ENCODE results near the gene LCMT1. TPM values are rescaled to one million over a fixed set of nuclear protein-coding genes. Genes with fewer than 3 reads are reported as not detected.
"Not testable (repeated sequence)": the region's sequence is repeated elsewhere in the genome, so short reads cannot be mapped to it uniquely, and the experiment has no call there.

Gene LCMT1
- total and polyA plus RNA-seq, 2 of the 4 experiments (the other 2 are of a cell fraction): 33.1 to 60.4 TPM

- TF ChIP-seq CEBPB (IDR thresholded peaks at IDR 0.05; ENCODE audit: low read depth, low read length) (peak; percentile 65), BHLHE40 (IDR thresholded peaks at IDR 0.05; ENCODE audit: low read depth, low read length) (no peak), FOS (IDR thresholded peaks at IDR 0.05; ENCODE audit: low read depth, low read length) (no peak)
- Histone ChIP-seq H3K4ac (ENCODE audit: low read depth, low read length) (no peak overlapping the region), H3K14ac (replicated peaks; ENCODE audit: low read depth, low read length) (no peak overlapping the region), H3K9me1 (ENCODE audit: insufficient read depth, low read length) (peaks cover 3% of the 10 kb centered on the region; the same call in 1 of the 2 replicates), H3K4me2 (ENCODE audit: low read depth, low read length) (no peak overlapping the region), H3K27me3 (ENCODE audit: control insufficient read depth, insufficient read depth, low read length) (no peaks in the 10 kb centered on the region), H3K9ac (ENCODE audit: low read depth, low read length) (no peak overlapping the region), H4K5ac (ENCODE audit: low read depth, low read length) (no peak overlapping the region), H2AK9ac (replicated peaks; ENCODE audit: low read depth, low read length, poor library complexity) (no peak overlapping the region), H3K4me1 (ENCODE audit: control insufficient read depth, insufficient read depth, low read length) (no peaks in the 10 kb centered on the region; the same call in 1 of the 2 replicates), H3K36me3 (ENCODE audit: control insufficient read depth, insufficient read depth, low read length) (peaks cover 17% of the 10 kb centered on the region), H2AK5ac (ENCODE audit: low read depth, low read length) (no peak overlapping the region), H3K23ac (ENCODE audit: low read depth, low read length) (no peak overlapping the region), H2BK15ac (ENCODE audit: low read depth, low read length) (no peak overlapping the region), H3K4me3 (ENCODE audit: insufficient read depth, low read depth, low read length) (no peak overlapping the region), H4K20me1 (ENCODE audit: insufficient read depth, low read length) (no peaks in the 10 kb centered on the region), H3K79me1 (ENCODE audit: low read depth in 1 of 2, low read length in 2 of 2) (no peaks in the 10 kb centered on the region), H4K8ac (ENCODE audit: low read depth in 2 of 2, low read length in 2 of 2) (no peak overlapping the region), H3K18ac (ENCODE audit: low read depth, low read length) (no peak overlapping the region), H2BK5ac (ENCODE audit: low read depth, low read length, poor library complexity, severe bottlenecking) (no peak overlapping the region), H3K56ac (ENCODE audit: extremely low read depth, insufficient read depth, low read length) (no peak overlapping the region), H2AFZ (replicated peaks; ENCODE audit: low read length, poor library complexity) (no peak overlapping the region), H3K27ac (ENCODE audit: insufficient read depth, low read length) (no peak overlapping the region), H2BK120ac (ENCODE audit: low read depth, low read length) (no peak overlapping the region), H4K91ac (ENCODE audit: insufficient read depth, low read depth, low read length) (no peak overlapping the region), H3K9me3 (ENCODE audit: control insufficient read depth, insufficient read depth, low read length) (no peaks in the 10 kb centered on the region), H2BK20ac (ENCODE audit: low read depth, low read length) (no peak overlapping the region)
- ATAC-seq (ENCODE audit: low read depth) (0 out of 2 replicates have a peak, but pooled peaks have one; percentile 27), DNase-seq (no peak)
- ChIA-PET POLR2A (ENCODE audit: unreplicated experiment) (no interaction called here), CTCF (interaction anchor here (0.6 kb wide), 1 partner anchor 1676 kb away, joined by 4 read pairs; no protein-coding TSS in a partner anchor)
- 77% methylated on average over 8 of the region's 20 CpGs; no CpG with 5 or more reads in 1 of the 2 experiments for WGBS, 2 experiments (ENCODE audit: extremely low coverage in 2 of 2, insufficient read length in 1 of 2)
- intact Hi-C loops (cut with micrococcal nuclease): no loop called here
- no TSS peak for BruUV-seq (replicated peaks)
- dilution Hi-C loops (cut with HindIII; ENCODE audit: low sequenced_read_pairs, unreplicated experiment): no loop called here
- in situ Hi-C loops (cut with MboI; ENCODE audit: low sequenced_read_pairs): no loop called here
Observed at GRCh38 chr16:25177831-25178688, 66.5 kb downstream of the LCMT1 start.

GRCh38 chr16:25181236-25181635 is 69.7 kb downstream of the LCMT1 start:
- intact Hi-C loops (cut with micrococcal nuclease); H2BK120ac ChIP-seq (ENCODE audit: low read depth, low read length); H3K23ac ChIP-seq (ENCODE audit: low read depth, low read length); H3K4me2 ChIP-seq (ENCODE audit: low read depth, low read length); H2AK9ac ChIP-seq (replicated peaks; ENCODE audit: low read depth, low read length, poor library complexity); POLR2A ChIA-PET (ENCODE audit: unreplicated experiment); H4K91ac ChIP-seq (ENCODE audit: insufficient read depth, low read depth, low read length); H3K9ac ChIP-seq (ENCODE audit: low read depth, low read length); H3K27ac ChIP-seq (ENCODE audit: insufficient read depth, low read length); H4K20me1 ChIP-seq (ENCODE audit: insufficient read depth, low read length); H3K36me3 ChIP-seq (ENCODE audit: control insufficient read depth, insufficient read depth, low read length); H2BK20ac ChIP-seq (ENCODE audit: low read depth, low read length); H3K9me3 ChIP-seq (ENCODE audit: control insufficient read depth, insufficient read depth, low read length); H2BK15ac ChIP-seq (ENCODE audit: low read depth, low read length); dilution Hi-C loops (cut with HindIII; ENCODE audit: low sequenced_read_pairs, unreplicated experiment); H3K56ac ChIP-seq (ENCODE audit: extremely low read depth, insufficient read depth, low read length); H3K14ac ChIP-seq (replicated peaks; ENCODE audit: low read depth, low read length); H3K79me1 ChIP-seq (ENCODE audit: low read depth in 1 of 2, low read length in 2 of 2); H2AFZ ChIP-seq (replicated peaks; ENCODE audit: low read length, poor library complexity); CTCF ChIA-PET; in situ Hi-C loops (cut with MboI; ENCODE audit: low sequenced_read_pairs); BruUV-seq (replicated peaks); H2AK5ac ChIP-seq (ENCODE audit: low read depth, low read length); ATAC-seq (ENCODE audit: low read depth); H2BK5ac ChIP-seq (ENCODE audit: low read depth, low read length, poor library complexity, severe bottlenecking); H3K27me3 ChIP-seq (ENCODE audit: control insufficient read depth, insufficient read depth, low read length); DNase-seq; H3K18ac ChIP-seq (ENCODE audit: low read depth, low read length); H3K4me3 ChIP-seq (ENCODE audit: insufficient read depth, low read depth, low read length); H4K8ac ChIP-seq (ENCODE audit: low read depth in 2 of 2, low read length in 2 of 2); H3K4me1 ChIP-seq (ENCODE audit: control insufficient read depth, insufficient read depth, low read length); H4K5ac ChIP-seq (ENCODE audit: low read depth, low read length); H3K4ac ChIP-seq (ENCODE audit: low read depth, low read length); H3K9me1 ChIP-seq (ENCODE audit: insufficient read depth, low read length): not testable (repeated sequence)
- 88% methylated on average over 1 of the region's 6 CpGs; no CpG with 5 or more reads in 1 of the 2 experiments for WGBS, 2 experiments (ENCODE audit: extremely low coverage in 2 of 2, insufficient read length in 1 of 2)

Measured in IMR-90 (cell line).